Lower leg skin (tissue), 3 donors: ENCODE measurements around the gene NFIA.

Experiments used
- CTCF ChIP-seq, 3 donors: fragments of 450-650 bp; IDR thresholded peaks; one replicate each; pipeline ENCODE4 v1.5.1; 2016; ENCODE audit warnings: antibody characterized with exemption in 3 of 3, mild to moderate bottlenecking in 3 of 3, moderate library complexity in 2 of 3
- POLR2A ChIP-seq, 2 donors: fragments of 450-650 bp; IDR thresholded peaks; one replicate each; pipeline ENCODE4 v1.6.1; 2016 to 2017; ENCODE audit warnings: antibody characterized with exemption in 2 of 2, mild to moderate bottlenecking in 1 of 2, moderate library complexity in 1 of 2

GRCh38 chr1:61362351-61362750, 280.0 kb downstream of the NFIA start:
- TF ChIP-seq POLR2A (IDR thresholded peaks at IDR 0.05), result no peak
- TF ChIP-seq CTCF (IDR thresholded peaks at IDR 0.05), result no peak
